Hematopoietic multipotent progenitor cell treated with erythropoietin and hydrocortisone succinate and interleukin-3 and kit ligand, for 8 days (in vitro differentiated cells): ENCODE data around the gene HSDL2.
A peak's percentile ranks its signal among the peaks of the same experiment; 100 is the strongest.

Experiments
- DNase-seq: peaks from one replicate; pipeline ENCODE4 v3.0.0-alpha.2; 2015

Gene HSDL2

DNA sequence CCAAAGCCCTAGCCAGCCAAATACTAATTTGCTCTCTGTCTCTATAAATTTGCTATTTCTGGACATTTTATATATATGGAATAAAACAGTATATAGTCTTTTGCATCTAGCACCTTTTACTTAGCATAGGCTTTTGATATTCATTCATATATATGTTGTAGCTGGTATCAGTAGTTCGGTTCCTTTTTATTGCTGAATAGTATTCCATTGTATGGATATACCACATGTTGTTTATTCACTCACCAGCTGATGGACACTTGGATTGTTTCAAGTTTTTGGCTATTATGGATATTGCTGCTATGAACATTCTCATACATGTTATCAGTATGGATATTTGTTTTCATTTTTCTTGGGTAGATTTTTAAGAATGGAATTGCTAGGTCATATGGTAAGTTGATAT is 82.9 kb downstream of the HSDL2 start:
- DNase-seq, result no peak

DNA sequence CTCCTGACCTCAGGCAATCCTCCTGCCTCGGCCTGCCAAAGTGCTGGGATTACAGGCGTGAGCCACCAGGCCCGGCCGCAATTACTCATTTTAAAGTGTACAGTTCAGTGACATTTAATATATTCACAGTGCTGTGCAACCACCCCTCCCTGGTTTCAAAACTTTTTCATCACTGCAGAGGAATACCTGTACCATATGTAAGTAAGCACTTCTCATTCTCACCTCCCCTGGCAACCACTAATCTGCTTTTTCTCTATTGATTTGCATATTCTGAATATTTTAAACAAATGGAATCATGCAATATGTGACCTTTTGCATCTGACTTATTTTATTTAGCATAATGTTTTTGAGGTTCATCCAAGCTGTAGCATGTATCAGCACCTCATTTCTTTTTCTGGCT is 85.4 kb downstream of the HSDL2 start:
- DNase-seq, result no peak

DNA sequence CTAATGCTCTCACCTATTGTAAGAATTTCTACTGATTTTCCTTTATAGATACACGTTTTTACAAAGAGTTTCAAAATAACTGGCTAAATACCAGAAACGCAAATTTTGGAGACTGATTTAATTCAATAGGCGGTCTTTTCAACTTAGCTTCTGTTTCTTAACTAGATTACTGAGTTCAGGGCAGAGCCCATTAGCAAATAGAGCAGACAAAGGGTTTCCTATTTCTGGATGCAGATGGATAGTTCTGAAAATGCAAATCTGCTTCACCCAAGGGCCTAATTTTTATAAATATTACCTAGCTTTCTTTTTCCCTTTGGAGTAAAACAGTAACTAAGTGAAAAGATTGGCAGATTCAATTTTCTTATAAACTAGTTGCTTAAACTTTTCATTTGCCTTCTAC is 93.1 kb downstream of the HSDL2 start:
- no peak for DNase-seq

DNA sequence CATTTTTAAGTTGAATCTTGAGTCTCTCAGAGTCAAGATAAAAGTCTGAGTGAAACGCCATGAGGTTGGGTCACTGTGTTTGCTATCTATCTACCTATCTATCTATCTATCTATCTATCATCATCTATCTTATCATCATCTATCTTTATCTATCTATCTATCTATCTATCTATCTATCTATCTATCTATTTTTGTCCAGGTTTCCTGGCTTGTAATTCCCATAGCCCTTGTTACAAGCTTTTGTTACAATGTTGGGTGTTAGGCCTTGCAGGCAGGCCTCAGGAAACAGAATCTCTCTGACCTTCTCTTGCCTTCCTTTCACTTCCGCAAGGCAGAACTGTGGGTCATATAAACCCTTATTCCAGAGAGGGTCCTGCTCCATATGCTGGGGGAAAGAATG is 94.1 kb downstream of the HSDL2 start:
- DNase-seq, result no peak

DNA sequence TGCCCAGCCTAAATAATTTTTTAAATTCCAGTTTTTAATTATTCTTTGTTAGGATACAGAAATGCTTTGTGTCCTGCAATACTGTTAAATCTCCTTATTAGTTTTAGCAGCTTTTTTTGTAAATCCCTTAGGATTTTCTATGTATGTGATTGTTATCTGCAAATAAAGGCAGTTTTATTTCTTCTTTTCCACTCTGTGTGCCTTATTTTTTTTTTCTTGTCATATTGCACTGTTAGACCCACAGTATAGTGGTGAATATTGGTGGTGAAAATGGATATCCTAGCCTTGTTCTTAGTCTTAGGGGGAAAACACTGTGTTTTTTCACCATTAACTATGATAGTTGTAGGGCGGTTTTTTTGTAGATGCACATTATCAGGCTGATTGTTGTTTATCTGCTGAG is 95.4 kb downstream of the HSDL2 start:
- no peak for DNase-seq

DNA sequence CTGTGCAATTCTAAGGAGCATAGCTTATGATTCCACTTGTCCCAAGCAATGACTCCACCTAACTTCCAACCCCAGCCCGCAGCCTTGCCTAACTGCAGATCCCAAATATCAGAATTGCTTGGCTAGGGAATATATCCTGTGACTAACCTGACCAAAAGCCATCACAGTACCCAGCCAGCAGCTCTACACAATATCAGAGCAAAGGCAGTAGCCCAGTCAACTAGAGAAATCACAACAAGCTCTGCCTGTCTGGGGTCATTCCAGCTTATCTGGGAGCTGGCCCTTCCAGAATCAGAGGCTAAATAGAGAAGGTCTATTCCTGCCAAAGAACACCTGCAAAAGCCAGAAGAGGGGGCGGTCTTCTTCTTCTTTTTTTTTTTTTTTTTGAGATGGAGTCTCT is 97.4 kb downstream of the HSDL2 start:
- DNase-seq, result no peak

DNA sequence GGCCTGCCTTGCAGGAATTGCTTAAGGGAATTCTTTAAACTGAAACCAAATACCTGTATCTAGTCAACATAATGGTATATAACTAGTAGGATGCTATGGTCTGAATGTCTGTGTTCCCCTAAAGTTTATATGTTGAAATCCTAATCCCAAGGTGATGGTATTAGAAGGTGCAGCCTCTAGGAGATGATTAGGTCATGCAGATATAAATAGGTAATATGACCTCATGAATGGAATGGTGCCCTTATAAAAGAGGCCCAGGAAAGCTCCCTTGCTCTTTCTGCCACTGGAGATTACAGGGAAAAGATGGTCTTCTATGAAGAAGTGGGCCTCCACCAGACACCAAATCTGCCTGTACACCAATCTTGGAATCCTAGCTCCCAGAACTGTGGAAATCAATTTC is 99.3 kb downstream of the HSDL2 start:
- no peak for DNase-seq

DNA sequence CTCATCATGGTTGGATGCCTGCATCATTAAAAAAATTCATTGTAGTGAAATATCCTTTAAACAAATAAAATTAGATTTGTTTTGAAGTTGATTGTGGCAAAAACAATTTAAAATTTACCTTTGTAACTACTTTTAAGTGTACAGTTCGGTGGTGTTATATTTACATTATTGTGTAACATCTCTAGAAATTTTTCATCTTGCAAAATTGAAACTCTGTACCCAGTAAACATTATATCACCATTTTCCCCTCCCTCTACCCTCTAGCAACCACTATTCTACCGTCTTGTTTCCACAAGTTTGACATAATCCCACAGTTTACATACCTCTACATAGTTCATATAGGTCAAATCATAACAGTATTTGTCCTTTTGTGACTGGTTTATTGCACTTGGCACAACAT is 104.7 kb downstream of the HSDL2 start:
- DNase-seq, result no peak

DNA sequence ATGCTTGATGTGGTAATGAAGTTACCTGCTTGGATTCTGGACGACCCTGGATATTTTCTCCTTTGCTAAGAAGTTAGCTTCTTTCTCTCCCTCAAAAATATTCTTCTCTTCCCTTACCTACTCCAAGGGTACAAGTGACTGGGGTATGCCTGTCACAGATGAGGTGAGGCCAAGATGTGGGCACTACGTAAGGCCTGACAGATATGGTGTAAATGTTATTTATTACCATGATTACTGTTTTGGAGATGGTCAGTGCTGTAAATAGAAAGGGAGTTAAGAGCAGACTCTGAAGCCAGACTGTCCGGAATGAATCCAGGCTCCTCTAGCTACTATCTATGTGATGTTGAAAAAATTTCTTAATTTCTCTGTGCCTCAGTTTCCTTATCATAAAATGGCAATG is 105.7 kb downstream of the HSDL2 start:
- no peak for DNase-seq

DNA sequence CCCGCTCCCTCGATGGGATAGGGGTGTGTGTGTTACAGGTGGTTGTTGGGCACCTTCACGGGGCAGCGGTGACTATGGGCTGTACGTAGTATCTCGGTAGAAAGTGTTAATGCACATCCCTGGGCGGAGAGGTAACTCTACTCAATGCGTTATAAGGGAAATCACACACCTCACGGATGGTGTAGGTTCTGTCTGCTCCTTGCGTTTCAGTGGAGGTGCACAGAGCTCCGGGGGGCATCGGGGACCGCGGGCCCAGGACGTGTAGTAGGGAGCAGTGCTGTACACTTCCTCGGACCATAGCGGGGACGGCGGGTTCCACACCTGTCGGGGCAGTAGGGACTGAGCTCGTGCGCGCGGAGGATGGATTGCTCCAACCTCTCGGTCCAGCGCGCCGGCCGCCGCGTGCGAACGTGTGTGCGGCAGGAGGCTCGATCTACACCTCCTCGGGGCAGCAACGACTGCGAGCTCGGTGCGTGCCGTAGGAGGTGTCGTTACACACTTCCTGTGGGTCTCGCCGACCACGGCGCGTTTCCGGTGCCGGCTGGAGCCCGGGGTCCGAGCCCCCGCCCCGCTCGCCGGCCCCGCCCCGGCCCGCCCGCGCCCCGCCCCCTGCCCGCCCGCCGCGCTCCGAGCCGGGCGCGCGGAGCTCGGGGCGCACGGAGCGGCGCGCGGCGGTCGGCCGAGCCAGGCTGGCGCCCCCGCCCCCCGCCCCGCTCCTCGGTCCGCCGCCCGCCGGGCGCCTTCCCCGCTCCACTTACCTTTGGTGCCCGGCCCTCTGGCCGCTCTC is 106.5 kb downstream of the HSDL2 start, which contains the start of gene KIAA1958:
Gene KIAA1958, plus strand, starts transcription at position 607 of the 787 bp plus-strand sequence. CDS start 87,254 bp downstream, outside the sequence.
- peak; percentile 85 for DNase-seq

DNA sequence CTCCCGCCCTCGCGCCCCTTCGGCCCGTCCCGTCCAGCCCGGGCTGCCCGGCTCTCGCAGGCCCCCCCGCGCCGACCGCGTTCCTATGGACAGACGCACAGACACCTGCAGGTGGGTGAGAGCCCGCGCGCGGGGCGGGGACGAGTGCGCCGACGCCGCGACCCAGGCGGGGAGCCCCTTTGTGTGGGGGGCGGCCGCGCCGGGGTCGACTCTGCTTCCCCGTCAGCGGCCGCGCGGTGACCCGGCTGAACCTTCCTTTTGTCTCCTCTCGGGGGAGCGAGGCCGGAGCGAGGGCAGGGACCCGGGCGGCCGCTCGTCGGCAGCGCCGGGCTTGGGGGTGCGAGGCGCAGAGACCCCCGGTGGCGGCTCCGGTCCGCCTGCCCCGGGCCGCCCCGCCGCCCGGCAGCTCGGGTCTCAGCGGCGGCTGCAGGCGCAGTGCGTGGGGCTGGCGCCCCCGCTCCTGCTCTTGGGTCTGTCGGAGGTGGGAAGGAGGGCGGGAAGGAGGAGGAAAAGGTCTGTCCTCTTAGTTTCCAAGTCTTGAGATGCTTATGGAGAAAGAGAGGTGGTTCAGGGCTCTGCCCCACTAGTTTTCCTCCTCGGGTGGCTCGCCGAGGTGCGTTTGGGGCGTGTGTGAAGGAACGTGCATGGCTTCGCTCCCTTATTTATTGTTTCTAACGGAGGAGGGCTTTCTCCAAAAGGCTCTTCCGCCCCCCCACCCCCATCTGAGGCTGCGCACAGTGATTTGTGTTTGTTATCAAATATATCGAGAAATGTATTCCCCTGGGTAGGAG is 107.3 kb downstream of the HSDL2 start:
- DNase-seq, result peak; percentile 38

DNA sequence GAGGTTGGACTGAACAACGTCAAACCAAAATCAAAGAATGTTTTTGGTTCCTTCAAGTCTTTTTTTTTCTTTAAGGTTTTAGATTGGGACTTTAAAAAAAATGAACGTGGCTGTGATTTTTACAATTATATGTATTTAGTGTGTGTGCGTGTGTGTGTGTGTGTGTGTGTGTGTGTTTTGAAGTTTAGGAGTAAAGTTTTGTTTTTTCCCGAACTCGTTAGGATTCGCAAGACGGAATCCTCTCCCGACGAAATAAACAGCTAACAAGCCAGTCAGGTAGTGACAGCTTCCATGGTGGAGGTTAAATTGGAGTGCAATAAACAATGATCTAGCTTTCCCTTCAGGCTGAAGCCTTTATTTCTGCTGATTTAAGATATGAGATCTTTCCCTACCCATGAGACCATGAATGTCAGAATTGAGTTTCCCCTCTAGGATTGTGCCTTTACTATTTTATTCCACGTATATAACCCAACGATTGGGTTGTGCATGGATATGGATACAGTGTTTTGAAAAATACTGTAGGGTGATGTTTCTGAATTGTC is 108.0 kb downstream of the HSDL2 start:
- no peak for DNase-seq

DNA sequence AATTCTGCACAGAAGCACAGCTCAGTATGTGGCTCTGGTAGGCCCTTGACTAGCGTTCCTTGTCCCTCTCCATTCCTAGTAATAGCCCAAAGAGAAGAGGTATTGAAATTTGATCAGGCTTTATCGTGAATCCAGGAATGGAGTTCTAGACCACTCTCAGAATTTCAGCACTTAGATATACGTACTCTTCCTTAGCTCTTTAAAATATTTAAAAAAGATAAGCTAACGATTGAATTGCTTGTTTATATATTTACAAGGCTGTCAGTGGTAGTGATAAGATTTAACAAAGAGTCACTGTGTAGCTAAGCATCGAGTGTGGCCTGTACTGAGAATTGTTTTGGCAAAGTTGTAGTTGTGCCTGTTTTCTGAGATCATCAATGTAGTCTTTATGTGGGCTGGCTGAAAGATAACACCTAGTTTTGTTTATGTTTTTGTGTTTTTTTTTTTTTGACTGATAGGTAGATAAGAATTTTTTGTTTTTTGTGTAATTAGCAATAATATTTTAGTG is 109.2 kb downstream of the HSDL2 start:
- peak; percentile 37 for DNase-seq

DNA sequence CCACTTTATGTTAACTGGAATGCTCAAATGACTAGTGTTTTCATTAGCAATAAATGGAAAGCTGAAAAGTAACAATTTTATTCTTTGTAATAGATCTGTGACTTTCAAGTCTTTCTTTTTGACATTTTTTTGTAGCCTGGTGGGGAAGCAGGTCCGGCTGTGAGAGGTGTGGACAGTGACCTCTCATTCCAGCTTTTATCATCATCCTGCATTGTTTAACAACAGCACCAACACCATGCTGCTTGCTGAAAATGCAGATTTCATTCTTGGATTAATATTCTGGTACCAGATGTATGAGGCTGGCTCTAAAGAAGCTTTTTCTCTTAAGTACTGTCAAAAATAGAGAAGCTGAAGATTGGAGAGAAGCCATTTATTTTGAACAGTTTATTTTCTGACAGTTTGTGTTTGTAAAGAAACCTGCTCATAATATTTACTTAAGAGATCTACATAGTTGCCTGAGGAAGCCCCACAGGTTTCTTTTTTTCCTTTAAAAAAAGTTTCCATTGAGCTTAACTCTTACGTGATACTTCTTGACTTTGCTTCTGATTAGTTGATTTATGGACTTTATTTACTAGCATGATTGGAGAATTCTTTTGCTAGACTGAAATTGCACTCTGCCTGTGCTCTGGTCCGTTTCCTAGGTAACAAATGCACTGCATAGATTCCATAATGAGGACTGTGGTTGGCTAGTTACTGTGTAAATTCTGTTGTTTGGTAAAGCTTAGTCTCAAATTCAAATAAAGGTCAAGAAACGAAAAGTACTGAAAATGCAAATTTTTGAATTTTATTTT is 110.2 kb downstream of the HSDL2 start:
- DNase-seq, result no peak

DNA sequence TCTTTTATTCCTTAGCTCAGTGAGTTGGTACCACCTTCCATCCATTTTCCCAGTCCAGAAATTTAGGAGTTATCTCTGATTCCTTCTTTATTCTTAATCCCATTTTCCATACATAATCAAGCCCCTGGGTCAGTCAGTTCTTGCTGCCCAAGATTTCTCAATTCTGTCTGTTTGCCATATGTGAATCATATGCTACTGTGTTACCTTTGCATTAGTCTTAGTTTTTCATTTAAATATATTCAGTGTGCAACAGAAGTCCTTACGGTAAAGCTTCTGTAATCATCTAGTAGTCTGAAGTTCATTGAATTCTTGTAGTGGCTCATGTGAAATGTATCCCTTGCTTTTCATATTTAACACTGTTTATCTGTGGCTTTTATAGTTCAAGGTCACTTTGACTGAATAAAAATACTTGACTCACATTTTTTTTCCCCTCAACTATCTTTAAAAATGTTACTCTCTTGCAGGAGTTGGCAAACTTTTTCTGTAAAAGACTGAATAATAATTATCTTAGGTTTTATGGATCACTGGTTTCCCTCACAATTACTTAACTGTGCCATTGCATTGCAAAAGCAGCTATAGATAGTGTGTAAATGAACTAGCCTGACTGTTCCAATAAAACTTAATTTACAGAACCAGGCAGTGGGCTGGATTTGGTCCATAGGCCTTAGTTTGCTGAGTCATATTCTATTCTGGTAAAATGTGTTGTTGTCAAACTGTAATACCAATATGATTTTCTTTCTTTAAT is 113.7 kb downstream of the HSDL2 start:
- no peak for DNase-seq

DNA sequence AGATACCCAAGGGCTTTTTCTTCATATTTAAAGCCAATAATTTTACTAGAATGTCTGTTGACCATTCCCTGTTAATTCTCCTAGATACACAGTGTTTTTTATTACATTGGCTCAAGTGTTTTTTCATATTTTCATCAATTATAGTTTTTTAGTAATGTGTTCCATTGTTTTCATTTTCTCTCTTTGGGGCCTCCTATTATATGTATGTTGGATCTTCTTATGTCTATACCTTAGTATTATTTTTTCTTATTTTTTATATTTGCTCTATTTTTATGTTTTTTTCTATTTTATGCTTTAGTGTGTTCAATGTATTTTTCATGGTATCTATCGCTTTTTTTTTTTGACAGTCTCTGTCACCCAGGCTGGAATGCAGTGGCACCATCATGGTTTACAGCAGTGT is 114.2 kb downstream of the HSDL2 start:
- DNase-seq, result no peak

DNA sequence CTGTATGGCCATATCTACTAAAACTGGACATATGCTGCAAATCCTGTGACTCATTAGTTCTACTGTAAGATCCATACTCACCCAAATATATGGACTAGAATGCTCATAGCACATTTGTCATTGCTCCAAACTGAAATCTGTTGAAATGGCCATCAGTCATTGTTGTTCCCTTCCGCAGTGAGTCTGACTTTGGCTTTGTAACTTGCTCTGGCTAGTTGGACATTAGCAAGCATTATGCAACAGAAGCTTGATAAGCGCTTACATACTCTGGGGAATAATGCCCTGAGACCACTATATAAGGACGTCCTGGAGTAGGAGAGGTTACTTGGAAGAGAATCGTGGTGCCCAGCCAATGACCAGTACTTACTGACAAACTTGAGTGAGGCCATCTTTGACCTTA is 115.7 kb downstream of the HSDL2 start:
- no peak for DNase-seq

DNA sequence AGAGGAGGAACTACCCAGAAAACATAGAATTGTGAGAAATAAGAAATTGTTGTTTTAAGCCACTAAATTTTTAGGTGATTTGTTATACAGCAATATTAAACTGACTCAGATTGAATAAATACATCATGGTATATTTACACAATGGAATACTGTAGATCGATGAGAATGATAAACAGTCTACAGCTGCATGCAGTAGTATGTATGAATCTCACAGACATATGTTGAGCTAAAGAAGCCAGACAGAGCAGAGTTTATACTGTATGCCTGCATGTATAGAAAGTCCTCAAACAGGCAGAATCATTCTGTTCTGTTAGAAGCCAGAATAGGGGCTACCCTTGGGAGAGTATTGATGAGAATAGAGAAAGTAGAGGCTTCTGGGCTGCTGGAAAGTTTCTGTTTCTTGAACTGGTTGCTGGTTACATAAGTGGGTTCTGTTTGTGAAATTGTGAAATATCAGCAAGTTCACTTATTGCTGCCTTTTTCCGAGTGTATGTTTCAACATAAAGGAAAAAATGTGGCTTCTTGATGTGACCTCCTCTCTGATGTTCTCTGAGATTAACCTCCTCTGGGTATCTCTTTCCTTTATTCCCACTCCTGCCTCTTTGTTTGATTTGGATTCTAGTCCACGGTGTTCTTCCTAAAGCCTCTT is 116.3 kb downstream of the HSDL2 start:
- no peak for DNase-seq

DNA sequence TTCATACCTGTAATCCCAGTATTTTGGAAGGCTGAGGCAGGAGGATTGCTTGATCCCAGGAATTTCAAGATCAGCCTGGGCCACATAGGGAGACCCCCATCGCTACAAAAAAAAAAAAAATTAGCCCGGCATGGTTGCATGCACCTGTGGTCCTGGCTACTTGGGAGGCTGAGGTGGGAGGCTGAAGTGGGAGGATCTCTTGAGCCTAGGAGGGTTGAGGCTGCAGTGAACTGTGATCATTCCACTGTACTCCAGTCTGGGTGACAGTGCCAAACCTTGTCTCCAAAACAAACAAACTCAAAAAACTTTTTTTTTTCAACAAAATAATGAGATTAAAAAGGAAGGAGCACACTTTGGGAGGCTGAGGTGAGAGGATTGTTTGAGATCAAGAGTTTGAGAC is 120.9 kb downstream of the HSDL2 start:
- DNase-seq, result no peak

DNA sequence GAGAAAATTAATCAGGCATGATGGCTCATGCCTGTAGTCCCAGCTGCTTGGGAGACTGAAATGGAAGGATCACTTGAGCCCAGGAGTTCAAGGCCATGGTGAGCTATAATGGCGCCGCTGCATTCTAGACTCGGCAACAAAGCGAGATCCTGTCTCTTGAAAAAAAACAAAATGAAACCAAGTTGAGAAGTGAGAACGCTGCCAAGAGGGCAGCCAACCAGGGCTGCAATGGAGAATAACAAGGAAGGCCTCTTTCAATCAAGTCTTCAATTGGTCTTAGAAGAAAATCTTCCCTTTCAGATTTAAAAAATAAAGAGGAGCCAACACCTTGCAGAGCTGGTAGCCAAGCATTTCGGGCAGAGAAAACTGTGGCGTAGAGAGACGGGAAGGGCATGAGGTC is 121.4 kb downstream of the HSDL2 start:
- no peak for DNase-seq

DNA sequence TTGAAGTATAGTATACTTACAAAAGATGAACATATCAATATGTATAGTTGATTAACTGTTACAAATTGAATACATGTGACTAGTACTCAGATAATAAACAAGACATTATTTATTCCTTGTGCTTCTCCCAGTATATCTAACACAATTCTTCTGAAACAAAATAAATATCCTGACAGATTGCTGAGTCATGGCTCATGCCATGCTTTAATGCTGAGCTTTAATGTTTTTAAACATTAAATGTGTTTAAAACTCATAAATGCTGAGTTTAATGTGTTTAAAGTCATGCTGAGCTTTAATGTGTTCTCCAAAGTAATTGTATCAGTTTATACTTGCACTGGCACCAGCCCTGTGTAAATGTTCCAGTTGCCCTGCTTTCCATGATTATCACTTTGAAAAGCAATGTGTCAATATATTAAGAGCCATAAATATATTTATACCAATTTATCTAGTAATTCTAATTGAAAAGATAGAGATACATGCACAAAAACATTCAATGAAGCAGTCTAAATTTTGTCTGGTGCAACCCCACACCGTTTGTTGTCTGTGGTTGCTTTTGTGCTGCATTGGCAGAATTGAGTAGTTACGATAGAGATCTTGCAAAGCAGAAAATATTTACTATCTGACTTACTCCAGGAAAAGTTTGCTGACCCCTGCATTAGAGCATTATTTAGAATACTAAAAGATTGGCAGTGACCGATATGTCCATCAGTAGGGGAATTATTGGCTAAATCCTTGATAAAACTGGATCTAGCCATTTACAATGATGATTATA is 122.5 kb downstream of the HSDL2 start:
- DNase-seq, result no peak
